Activated CD8-positive, alpha-beta memory T cell treated with anti-CD3 and anti-CD28 coated beads, Interleukin-2, amount 50 U/mL, for 1 hour (primary cell): ENCODE results near the gene PNLIPRP1.

Source experiments
- DNase-seq: peaks from one replicate; pipeline ENCODE4 v3.0.0-alpha.2; 2020; ENCODE audit errors: extremely low read depth

Gene PNLIPRP1

GRCh38 chr10:116599991-116600390 lies 9.2 kb downstream of the PNLIPRP1 start:
- DNase-seq: no peak

DNA sequence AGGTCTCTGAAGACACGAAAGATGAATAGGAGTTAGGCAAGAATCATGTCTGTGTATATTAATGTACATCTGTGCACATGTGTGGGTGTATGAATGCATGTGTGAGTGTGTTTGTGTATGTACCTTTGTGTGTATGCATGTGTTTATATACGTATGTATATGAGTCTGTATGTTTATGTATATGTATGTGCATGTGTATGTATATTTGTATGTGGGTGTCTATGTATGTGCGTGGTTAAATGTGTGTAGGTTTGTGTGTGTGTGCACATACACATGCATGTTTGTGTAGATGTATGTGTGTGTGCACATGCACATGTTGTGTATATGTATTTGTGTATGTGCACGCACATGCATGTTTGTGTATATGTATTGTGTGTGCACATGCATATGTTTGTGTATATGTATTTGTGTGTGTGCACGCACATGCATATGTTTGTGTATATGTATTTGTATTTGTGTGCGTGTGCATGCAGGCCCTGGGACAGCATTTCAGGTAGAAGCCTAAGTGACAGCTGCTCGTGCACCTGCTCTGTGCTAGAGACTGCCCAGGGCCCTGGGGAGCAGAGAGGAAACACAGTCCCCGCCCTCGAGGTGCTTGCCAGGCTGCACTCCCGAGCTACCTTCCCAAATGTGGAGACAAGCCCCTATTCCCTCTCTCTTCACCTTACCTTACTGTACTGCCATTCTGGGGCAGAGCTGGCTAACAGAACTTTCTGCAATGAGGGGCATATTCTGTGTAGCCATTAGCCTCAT lies 12.1 kb downstream of the PNLIPRP1 start:
- no peak for DNase-seq

GRCh38 chr10:116606061-116606483 lies 15.3 kb downstream of the PNLIPRP1 start:
- no peak for DNase-seq

- DNase-seq: no peak
Observed at GRCh38 chr10:116607336-116607735, 16.6 kb downstream of the PNLIPRP1 start.

GRCh38 chr10:116608686-116609594 lies 18.2 kb downstream of the PNLIPRP1 start:
- DNase-seq: no peak

GRCh38 chr10:116610443-116611152 lies 19.8 kb downstream of the PNLIPRP1 start:
- no peak for DNase-seq

- DNase-seq: no peak
Observed at GRCh38 chr10:116611153-116611545, 20.4 kb downstream of the PNLIPRP1 start.

DNA sequence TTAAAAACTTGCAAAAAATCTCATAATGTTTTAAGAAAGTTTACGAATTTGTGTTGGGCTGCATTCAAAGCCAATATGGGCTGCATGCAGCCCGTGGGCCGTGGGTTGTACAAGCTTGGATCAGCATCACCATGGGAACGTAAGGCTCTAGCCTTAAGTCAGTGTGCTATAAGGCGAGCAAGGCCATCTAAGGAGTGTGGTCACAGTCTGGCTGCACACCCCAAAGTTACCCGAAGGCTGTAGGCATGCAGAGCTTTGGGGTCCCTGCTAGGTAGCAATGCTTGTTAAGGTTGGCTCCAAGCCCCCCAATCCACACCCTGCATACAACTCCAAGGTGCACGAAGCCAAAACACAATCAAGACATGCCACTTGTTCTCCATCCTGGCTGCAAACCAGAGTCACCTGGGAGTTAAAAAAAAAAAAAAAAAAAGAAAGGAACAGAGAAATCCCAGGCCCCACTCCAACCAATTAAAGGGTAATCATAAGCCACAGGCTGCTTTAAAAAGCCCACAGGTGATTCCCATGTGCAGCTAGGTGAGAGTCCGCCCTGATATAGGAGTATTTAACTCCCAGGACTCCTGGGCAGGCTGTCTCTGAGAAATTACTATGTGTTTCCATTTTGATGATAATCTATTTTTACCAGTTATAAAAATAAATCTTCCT lies 21.5 kb downstream of the PNLIPRP1 start:
- DNase-seq: no peak

- DNase-seq: no peak
Observed at GRCh38 chr10:116613471-116613870, 22.7 kb downstream of the PNLIPRP1 start.

DNA sequence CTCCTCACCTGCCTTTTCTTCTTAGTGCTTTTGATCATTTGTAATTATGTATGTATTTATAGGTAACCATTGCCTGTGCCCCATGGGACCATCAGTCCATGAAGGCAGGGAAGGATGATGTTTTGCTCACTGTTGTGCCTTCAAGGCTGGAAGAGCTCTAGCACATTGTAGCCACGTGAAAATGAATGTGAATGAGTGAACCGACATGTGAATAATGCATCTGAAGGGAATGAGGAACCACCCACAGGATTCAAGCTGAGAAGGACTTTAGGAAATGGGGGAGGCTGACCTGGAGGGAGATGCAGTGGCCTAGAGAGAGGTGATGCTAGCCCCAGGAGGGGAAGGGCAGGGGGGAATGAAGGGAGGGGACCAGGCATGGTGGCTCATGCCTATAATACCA lies 24.0 kb downstream of the PNLIPRP1 start:
- DNase-seq: no peak

- no peak for DNase-seq
Observed at GRCh38 chr10:116615199-116615776, 24.5 kb downstream of the PNLIPRP1 start.

GRCh38 chr10:116620423-116621400 lies 30.0 kb downstream of the PNLIPRP1 start, which contains the start of gene PNLIPRP2:
TSS of gene PNLIPRP2 (plus strand) at chr10:116620953.
- no peak for DNase-seq

DNA sequence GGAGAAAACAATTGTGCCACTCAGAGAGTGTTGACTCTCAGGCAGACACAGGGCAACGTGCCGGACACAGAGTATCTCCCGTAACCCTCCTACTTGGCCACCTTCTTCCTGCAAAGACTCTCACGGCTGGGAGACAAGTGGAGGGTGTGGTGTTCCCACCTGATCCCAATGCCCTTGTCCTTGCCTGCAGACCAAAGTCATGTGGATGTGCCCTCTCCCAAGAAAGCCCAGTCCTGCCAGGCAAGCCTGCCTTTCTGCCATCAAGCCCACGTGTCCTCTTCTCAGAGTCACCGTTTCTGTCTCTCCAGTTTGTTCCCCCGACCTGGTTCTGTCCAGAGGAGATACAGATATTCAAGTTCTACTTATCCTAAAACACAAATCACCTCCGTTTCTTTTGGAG lies 30.7 kb downstream of the PNLIPRP1 start:
- no peak for DNase-seq

- no peak for DNase-seq
Observed at GRCh38 chr10:116621934-116622655, 31.3 kb downstream of the PNLIPRP1 start.

DNA sequence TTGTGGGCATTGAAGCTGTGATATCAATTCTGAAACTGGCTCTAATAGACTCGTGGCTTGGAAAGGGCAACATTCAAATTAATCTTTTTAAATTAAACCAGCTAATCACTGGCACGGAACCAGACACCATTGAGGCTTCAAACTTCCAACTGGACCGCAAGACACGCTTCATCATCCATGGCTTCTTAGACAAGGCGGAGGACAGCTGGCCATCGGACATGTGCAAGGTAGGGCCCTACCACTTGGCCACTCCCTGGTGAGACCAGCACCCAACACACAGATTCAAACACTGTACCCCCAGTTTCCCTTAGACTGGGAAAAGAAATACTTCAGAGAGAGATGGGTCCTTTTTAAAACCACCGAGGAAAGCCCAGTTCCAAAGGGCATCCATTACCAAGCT lies 35.1 kb downstream of the PNLIPRP1 start:
- no peak for DNase-seq

DNA sequence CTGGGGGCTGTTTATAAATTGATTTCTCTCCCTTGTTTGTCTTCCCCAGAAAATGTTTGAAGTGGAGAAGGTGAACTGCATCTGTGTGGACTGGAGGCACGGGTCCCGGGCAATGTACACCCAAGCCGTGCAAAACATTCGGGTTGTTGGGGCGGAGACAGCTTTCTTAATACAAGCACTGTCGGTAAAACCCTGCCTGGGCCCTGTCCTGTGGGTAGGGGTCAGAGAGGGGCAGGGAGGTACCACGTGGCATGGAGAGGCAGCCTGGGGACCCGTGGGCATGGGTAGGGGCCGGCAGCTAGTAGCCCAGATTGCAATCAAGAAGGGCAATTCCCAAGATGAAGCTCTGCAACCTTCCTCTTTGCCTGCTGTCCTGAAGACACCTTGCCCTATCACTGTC lies 36.1 kb downstream of the PNLIPRP1 start:
- DNase-seq: no peak

DNA sequence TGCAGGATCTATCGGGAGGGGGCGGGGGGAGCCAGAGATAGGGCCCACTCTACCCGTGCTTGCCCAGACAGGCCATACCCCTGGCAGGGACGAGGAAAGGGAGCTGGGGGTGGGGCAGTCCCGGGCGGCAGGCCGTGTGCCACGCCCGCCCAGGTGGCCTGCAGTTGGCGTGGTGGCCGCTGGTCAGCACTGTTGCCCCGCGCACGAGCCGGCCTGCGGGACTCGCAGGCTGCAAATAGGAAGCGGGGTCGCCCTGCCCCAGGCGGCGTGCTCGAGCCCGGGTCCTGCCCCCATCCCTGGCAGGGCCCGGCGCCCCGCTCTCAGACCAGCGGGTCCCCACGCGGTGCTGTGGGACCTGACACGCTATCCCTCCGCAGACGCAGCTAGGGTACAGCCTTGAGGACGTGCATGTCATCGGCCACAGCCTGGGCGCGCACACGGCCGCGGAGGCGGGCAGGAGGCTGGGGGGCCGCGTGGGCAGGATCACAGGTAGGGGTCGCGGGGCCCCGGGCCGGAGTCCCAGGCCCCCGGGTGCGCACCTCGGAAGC lies 36.7 kb downstream of the PNLIPRP1 start:
- DNase-seq: no peak

DNA sequence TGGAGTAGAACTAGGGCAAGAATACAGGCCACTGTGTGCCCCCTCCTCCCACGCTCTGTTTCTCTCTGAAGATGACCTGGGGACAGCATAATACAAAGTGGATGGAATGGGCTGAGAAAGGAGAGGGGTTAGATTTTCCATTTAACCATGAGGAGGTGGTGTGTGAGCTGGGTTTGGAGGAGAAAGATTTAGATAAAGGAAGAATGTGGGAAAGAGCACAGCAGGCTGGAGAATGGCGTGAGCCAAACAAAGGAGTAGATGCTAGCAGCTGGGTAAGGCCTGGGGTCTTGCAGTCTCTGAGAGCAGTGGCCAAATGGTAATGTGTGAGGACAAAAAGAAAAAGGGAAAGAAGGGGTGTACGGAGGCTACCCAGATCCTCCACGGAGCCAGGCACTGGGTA lies 38.6 kb downstream of the PNLIPRP1 start:
- no peak for DNase-seq

- DNase-seq: no peak
Observed at GRCh38 chr10:116630020-116630419, 39.3 kb downstream of the PNLIPRP1 start.
